PC-3 (cell line): ENCODE measurements around the gene ANKS1A. TPM values are rescaled to one million over a fixed set of nuclear protein-coding genes. Genes with fewer than 3 reads are reported as not detected.
A peak's percentile ranks its signal among the peaks of the same experiment; 100 is the strongest.
"Not testable (repeated sequence)": the region's sequence is repeated elsewhere in the genome, so short reads cannot be mapped to it uniquely, and the experiment has no call there.

ENCODE experiments used
- ATAC-seq: fragments of 200-7000 bp; cut with Tn5 transposase; 2 replicates; pipeline ENCODE4 v1.9.1; 2020; ENCODE audit warnings: mild to moderate bottlenecking, moderate library complexity
- BruUV-seq: library from RNA; stranded (reverse); fragments of 400-500 nt; replicated peaks from 2 replicates; lab custom pipeline; 2021; lab: Mats Ljungman, UMichigan
- CTCF ChIA-PET: fragments of 300-600 bp; sonication (Branson Sonifier 250); formaldehyde crosslinking; loops from one replicate; lab custom pipeline; 2022; ENCODE audit warnings: antibody characterized with exemption; lab: Charles Lee
- POLR2A ChIA-PET: fragments of 300-600 bp; sonication (Branson Sonifier 250); formaldehyde crosslinking; loops from one replicate; lab custom pipeline; 2022; ENCODE audit warnings: antibody characterized with exemption; ENCODE audit not compliant: unreplicated experiment; lab: Charles Lee
- DNase-seq: peaks from one replicate; pipeline ENCODE4 v3.0.0-alpha.2; 2015
- H2AFZ ChIP-seq: fragments of 300-600 bp; sonication (generic); 2 replicates; pipeline ENCODE4 v1.6.0; 2016; ENCODE audit warnings: antibody characterized with exemption, low read length
- H3F3A ChIP-seq: fragments of 300-600 bp; sonication (generic); one replicate; pipeline ENCODE4 v1.6.0; 2017; ENCODE audit warnings: antibody characterized with exemption, low read length, control low read depth, mild to moderate bottlenecking; ENCODE audit not compliant: unreplicated experiment
- H3K27ac ChIP-seq: fragments of 300-600 bp; sonication (generic); 2 replicates; pipeline ENCODE4 v1.5.1; 2016; ENCODE audit warnings: mild to moderate bottlenecking, low read length
- H3K27me3 ChIP-seq: fragments of 300-600 bp; sonication (generic); 2 replicates; pipeline ENCODE4 v1.6.1; 2016; ENCODE audit warnings: low read length, mixed read lengths
- H3K36me3 ChIP-seq: fragments of 300-600 bp; sonication (generic); 2 replicates; pipeline ENCODE4 v1.6.1; 2016; ENCODE audit warnings: low read depth, mixed run types, low read length, mixed read lengths
- H3K4me1 ChIP-seq: fragments of 300-600 bp; sonication (generic); 2 replicates; pipeline ENCODE4 v1.5.1; 2016; ENCODE audit warnings: low read length; ENCODE audit not compliant: insufficient read depth
- H3K4me2 ChIP-seq: fragments of 300-600 bp; sonication (generic); 2 replicates; pipeline ENCODE4 v1.6.0; 2016; ENCODE audit warnings: low read length
- H3K4me3 ChIP-seq: fragments of 300-600 bp; sonication (generic); 2 replicates; pipeline ENCODE4 v1.5.1; 2016; ENCODE audit warnings: mild to moderate bottlenecking, low read length, mixed read lengths
- H3K79me2 ChIP-seq: fragments of 300-600 bp; sonication (generic); 2 replicates; pipeline ENCODE4 v1.6.1; 2017; ENCODE audit warnings: low read length, mixed read lengths
- H3K9ac ChIP-seq: fragments of 300-600 bp; sonication (generic); 2 replicates; pipeline ENCODE4 v1.6.0; 2016; ENCODE audit warnings: mild to moderate bottlenecking, low read length
- H3K9me2 ChIP-seq: fragments of 300-600 bp; sonication (generic); replicated peaks from 2 replicates; pipeline ENCODE4 v1.6.1; 2016; ENCODE audit warnings: mixed run types, low read length, mixed read lengths
- H3K9me3 ChIP-seq: fragments of 300-600 bp; sonication (generic); 2 replicates; pipeline ENCODE4 v1.6.1; 2016; ENCODE audit warnings: low read length, mixed read lengths
- H4K20me1 ChIP-seq: fragments of 300-600 bp; sonication (generic); 2 replicates; pipeline ENCODE4 v1.6.1; 2016; ENCODE audit warnings: low read length, mixed read lengths
- EZH2 ChIP-seq: fragments of 300-600 bp; sonication (generic); IDR thresholded peaks from one replicate; pipeline ENCODE4 v1.6.1; 2017; ENCODE audit warnings: antibody characterized with exemption, mild to moderate bottlenecking, low read length; ENCODE audit not compliant: unreplicated experiment
- EZH2phosphoT487 ChIP-seq: fragments of 300-600 bp; sonication (generic); IDR thresholded peaks from 2 replicates; pipeline ENCODE4 v1.6.1; 2018; ENCODE audit warnings: mild to moderate bottlenecking, antibody characterized with exemption, low read length, borderline replicate concordance
- intact Hi-C: fragments of 100-400 bp; cut with micrococcal nuclease; formaldehyde crosslinking; loops from 2 replicates; pipeline ENCODE4 v1.9.0; 2023
- total RNA-seq: library from RNA; depleted of rRNA; stranded (reverse); fragments of >200 nt; gene quantifications from 2 replicates; pipeline ENCODE4 v1.2.3, GENCODE V29; 2014
- TF ChIP-seq, protein P1 (sequence below): fragments of 300-600 bp; sonication (generic); conservative IDR thresholded peaks from 2 replicates; pipeline ENCODE4 v1.5.1; 2017; ENCODE audit warnings: antibody characterized with exemption, low read depth, mild to moderate bottlenecking, low read length

Gene ANKS1A
- total RNA-seq, 1 experiment from 2014 or later = 18.8 TPM

GRCh38 chr6:34930221-34930620, 41.2 kb downstream of the ANKS1A start:
- H3K4me3 ChIP-seq = no peak overlapping the region
- no peaks in the 10 kb centered on the region for H3K9me2 ChIP-seq
- H3K36me3 ChIP-seq = no peaks in the 10 kb centered on the region
- no peak for TF ChIP-seq EZH2
- TF ChIP-seq EZH2phosphoT487 = no peak
- TF ChIP-seq, protein P1, sequence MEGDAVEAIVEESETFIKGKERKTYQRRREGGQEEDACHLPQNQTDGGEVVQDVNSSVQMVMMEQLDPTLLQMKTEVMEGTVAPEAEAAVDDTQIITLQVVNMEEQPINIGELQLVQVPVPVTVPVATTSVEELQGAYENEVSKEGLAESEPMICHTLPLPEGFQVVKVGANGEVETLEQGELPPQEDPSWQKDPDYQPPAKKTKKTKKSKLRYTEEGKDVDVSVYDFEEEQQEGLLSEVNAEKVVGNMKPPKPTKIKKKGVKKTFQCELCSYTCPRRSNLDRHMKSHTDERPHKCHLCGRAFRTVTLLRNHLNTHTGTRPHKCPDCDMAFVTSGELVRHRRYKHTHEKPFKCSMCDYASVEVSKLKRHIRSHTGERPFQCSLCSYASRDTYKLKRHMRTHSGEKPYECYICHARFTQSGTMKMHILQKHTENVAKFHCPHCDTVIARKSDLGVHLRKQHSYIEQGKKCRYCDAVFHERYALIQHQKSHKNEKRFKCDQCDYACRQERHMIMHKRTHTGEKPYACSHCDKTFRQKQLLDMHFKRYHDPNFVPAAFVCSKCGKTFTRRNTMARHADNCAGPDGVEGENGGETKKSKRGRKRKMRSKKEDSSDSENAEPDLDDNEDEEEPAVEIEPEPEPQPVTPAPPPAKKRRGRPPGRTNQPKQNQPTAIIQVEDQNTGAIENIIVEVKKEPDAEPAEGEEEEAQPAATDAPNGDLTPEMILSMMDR = no peak
- ATAC-seq = no peak
- DNase-seq = no peak
- no TSS peak for BruUV-seq
- CTCF ChIA-PET = no interaction called here
- no peak overlapping the region for H3K9ac ChIP-seq
- POLR2A ChIA-PET = no interaction called here
- peaks cover 9% of the 10 kb centered on the region for H3K4me1 ChIP-seq
- no peak overlapping the region for H3K4me2 ChIP-seq
- no peaks in the 10 kb centered on the region for H3F3A ChIP-seq
- H3K27me3 ChIP-seq = no peaks in the 10 kb centered on the region
- no peaks in the 10 kb centered on the region for H4K20me1 ChIP-seq
- H3K27ac ChIP-seq = no peak overlapping the region
- H3K79me2 ChIP-seq = no peaks in the 10 kb centered on the region; the same call in 1 of the 2 replicates
- H2AFZ ChIP-seq = no peak overlapping the region
- intact Hi-C loops = no loop called here
- H3K9me3 ChIP-seq = no peaks in the 10 kb centered on the region

DNA sequence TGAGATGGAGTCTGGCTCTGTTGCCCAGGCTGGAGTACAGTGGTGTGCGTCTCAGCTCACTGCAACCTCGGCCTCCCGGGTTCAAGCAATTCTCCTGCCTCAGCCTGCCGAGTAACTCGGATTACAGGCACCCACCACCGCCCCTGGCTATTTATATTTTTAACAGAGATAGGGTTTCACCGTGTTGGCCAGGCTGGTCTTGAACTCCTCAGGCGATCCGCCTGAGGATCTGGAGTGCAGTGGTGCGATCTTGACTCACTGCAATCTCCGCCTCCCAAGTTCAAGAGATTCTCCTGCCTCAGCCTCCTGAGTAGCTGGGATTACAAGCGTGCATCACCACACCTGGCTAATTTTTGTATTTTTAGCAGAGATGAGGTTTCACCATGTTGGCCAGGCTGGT, 43.1 kb downstream of the ANKS1A start:
- DNase-seq, H3K9me2 ChIP-seq, POLR2A ChIA-PET, H3K27ac ChIP-seq, H2AFZ ChIP-seq, H3K27me3 ChIP-seq, H3K4me1 ChIP-seq, H3K9ac ChIP-seq, H3K79me2 ChIP-seq, H3K36me3 ChIP-seq, H3K4me3 ChIP-seq, BruUV-seq, H4K20me1 ChIP-seq, ATAC-seq, H3K9me3 ChIP-seq, intact Hi-C loops, H3F3A ChIP-seq, CTCF ChIA-PET, H3K4me2 ChIP-seq: not testable (repeated sequence)

DNA sequence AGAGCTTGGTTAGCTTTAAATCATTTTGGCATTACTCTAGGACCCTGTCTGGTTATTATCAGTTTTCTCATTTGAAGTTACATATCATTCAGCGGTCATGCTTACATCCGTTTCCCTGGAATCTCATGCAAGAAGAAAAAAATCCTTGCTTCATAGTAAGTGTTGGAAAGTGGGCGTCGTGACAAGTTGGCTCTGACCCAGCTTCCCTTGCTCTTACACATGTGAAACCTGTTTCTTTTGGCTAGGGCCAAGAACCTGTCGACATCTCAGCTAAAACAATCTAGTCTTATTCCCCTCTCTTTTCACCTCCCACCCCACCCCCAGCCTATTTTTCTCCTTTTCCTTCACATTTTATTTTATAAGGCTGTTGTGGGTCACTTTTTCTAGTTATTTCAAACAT, 45.5 kb downstream of the ANKS1A start:
- H3K27ac ChIP-seq = no peak overlapping the region
- no peak overlapping the region for H2AFZ ChIP-seq
- TF ChIP-seq, protein P1 = no peak
- TF ChIP-seq EZH2 = no peak
- no peak for TF ChIP-seq EZH2phosphoT487
- DNase-seq (peak; percentile 33), ATAC-seq (no peak)
- H3K27me3 ChIP-seq = no peaks in the 10 kb centered on the region
- H4K20me1 ChIP-seq = no peaks in the 10 kb centered on the region
- no peak overlapping the region for H3K4me3 ChIP-seq
- no peaks in the 10 kb centered on the region for H3K9me3 ChIP-seq
- no peaks in the 10 kb centered on the region for H3K4me1 ChIP-seq
- no peaks in the 10 kb centered on the region for H3F3A ChIP-seq
- H3K36me3 ChIP-seq = no peaks in the 10 kb centered on the region
- BruUV-seq = no TSS peak
- ChIA-PET POLR2A (no interaction called here), CTCF (no interaction called here)
- no peaks in the 10 kb centered on the region for H3K9me2 ChIP-seq
- no peak overlapping the region for H3K9ac ChIP-seq
- peaks cover 3% of the 10 kb centered on the region; the same call in 1 of the 2 replicates for H3K79me2 ChIP-seq
- no peak overlapping the region for H3K4me2 ChIP-seq
- intact Hi-C loops = no loop called here
